Fibroblast of skin of back (primary cell): ENCODE data around the gene BMI1.
A peak's percentile ranks its signal among the peaks of the same experiment; 100 is the strongest.
"Not testable (repeated sequence)": the region's sequence is repeated elsewhere in the genome, so short reads cannot be mapped to it uniquely, and the experiment has no call there.

Experiments used
- DNase-seq: peaks from one replicate; pipeline ENCODE4 v3.0.0-alpha.2; 2013

Gene BMI1

DNA sequence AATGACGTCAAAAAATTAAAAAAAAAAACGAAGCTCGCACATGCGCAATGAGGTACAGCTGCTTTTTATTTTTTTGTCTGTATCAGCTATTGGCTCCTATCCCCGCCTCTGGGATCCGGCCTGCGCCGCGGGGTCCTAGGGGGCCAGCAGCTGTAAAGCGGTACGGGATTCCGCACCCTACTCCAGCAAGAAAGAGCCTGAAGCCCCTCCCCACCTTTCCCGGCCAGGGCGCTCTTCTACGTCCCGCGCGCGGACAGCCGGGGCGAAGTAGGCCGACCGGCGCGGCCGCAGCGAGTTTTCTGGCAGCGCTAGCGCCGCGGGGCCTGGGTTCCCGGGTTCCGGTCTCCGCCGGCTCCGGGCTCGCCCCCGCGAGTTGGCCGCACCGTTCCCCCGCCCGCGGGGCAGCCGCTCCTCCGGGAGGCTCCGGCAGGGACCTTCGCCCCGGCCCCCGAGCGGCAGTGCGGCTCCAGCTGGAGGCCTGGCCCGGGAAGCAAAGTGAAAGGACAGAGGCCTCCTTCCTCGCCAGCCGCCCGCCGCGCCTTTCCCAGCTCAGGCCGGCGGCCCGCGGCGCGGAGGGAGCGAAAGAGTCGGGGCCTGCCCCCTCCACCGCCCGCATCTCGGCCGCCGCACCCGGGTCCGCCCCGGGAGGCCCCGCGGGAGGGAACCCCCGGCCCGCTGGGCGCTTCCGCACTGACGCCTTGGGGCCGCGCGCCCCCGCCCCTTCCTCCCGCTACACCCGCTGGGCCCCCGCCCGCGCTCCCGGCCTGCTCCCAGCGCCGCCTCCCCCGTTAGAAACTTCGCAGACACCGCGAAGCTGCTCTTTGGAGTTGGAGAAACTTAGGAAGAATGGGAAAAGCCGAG lies 19.7 kb downstream of the BMI1 start:
- peak; percentile 79 for DNase-seq

DNA sequence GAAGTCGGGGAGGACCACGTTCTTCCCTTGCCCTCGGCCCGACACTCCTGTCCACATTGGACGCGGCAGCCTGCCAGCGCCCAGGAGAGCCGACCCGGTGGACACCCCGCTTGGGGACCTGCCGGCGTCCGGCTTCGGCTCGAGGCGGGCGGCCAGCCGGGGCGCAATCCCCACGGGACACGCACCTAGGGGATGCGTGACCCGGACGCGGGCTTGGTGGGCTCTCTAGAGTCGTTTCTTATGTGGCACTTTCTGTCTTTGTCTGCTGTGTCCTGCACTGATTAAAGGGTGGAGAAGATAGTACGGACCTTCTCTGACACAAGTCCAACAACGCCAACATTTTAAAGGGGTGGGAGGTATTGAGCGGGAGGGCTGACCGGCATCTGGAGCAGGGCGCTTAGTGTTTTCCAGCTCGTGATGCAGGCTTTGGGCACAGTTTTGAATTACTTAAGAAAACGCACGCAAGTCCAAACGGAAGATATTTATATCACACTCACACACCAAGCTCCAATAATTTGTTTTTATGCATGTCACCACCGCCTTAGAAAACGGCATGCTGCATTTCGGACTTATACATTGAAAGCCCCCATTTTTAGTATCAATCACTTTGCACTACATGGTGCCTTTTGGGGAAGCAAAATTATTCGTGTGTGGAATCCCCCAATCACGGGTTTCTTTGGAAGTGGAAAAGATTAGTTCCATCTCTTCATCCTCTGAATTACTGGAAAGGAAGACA lies 20.5 kb downstream of the BMI1 start:
- DNase-seq = no peak

DNA sequence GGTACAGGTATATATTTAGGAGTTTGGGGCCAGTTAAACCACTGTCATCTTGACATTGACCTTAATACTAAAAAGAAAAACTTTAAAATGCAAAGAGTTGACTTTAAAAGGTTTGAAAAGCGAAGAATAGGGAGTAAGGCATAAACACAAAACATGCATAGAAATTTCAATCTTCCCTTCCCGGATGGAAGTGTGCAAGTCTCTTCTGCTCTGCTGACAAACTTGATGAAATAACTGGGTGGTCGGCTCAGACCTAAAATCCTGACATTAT lies 21.0 kb downstream of the BMI1 start:
- no peak for DNase-seq

DNA sequence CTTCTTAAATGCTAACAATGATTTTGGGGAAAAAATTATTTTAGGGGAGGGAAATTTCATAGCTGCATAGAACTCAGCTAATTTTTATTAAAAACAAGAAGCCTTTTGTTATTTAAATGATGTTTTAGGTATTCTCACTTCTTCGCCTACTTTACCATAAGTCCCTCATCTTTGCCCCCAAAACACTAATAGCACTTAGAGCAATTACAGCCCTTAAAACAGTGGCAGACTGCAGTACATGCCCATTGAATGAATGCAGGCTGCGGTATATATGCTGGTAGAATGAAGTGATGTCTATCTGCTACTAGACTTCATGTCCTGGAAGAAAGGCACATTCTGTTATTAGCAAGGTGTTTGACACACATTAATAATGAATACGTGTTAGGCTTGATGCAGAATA lies 21.5 kb downstream of the BMI1 start:
- no peak for DNase-seq

DNA sequence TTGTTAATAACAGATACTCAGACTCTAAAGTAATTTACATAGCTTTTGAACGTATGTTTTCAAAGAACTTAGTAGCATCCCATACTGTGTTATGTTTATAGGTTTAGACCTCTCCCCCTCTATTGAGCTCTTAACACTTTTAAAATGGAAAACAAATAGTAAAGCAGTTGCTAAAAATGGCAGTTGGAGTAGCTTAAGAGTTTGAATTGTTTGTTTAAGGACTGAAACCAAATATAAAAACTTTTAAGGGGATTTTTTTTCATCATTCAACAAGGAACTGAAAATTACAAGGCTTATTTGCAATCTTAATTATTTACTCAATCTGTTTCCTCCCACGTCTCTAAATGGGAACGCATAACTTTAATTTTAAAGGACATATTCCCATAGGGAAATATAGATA lies 22.8 kb downstream of the BMI1 start:
- DNase-seq = no peak

DNA sequence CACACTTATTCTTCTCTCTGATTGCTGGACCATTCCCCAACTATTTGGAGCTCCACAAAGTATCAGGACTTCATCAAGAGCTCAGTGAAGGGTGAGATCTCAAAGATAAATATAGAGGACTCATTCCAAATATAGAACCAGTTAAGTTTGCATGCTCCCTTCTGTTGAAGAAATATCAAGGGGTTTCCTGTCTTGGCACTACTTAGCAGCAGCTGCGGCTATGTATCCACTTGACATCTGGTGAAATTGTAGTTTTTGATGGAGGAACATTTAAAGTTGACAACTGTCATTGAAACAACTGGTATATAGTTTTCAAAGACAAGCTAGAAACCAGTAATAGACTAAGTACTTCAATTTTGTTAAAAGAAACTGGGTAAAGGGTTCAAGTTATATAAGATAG lies 23.4 kb downstream of the BMI1 start:
- DNase-seq = no peak

DNA sequence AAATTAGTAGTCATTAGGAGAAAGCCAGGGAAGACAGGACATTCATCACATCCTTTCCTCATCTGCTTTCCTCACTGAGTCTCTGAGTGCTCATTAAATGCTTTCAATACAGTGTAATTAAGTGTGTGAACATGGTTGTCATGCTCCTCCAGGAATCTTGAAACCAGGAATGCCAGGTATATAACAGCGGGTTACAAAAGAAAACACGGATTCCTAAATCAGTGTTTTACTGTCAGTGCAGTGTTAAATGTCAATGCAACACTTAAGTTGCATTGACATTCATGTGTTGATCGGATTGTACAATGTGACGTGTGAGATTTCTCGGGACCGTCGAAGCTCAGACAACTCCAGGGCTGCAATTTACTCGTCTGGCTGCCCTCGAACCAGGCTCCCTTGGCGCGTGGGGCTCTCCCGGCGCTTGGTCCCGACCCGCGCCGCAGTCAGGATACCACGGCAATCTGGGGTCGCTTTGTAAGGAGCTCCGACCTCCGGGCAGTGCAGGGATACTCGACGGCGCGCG lies 23.9 kb downstream of the BMI1 start:
- no peak for DNase-seq

DNA sequence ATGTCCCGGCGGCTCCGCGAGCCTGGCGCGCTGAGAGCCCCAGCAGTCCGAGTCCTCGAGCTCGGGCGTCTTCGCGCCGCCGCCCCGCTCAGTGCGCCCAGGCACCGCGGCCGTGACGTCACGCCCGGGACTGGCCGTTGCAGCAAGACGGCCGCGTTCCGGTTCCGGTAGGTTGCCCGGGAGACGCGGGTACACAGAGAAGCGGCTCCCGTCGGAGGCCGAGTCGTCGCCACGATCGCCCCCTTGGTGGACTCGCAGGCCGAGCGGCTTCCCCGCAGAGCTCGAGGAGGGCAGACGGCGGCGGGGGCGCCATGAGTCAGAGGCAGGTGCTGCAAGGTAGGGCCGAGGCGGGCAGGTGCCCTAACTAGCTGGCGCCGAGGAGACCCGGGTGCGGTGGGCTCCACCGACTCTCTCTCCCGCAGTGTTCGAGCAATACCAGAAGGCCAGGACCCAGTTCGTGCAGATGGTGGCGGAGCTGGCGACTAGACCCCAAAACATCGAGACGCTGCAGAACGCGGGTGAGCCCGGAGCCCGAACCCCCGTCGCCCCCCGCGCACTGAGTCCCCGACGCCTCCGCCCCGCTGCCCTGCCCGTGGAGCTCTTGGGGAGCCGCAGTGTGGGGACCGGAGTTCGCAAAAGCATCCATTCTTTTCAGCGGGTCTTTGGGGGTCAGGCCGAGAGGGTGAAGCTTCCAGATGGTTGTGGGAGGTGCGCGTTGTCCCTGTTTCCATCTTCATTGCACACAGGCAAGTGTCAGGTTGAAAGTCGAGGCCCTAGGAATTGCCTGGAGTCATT lies 24.6 kb downstream of the BMI1 start, which contains the start of gene SPAG6:
Gene SPAG6 (plus strand): TSS at position 196 of the 795 bp plus-strand sequence. CDS start 116 bp downstream, at position 312.
- DNase-seq = peak; percentile 36

DNA sequence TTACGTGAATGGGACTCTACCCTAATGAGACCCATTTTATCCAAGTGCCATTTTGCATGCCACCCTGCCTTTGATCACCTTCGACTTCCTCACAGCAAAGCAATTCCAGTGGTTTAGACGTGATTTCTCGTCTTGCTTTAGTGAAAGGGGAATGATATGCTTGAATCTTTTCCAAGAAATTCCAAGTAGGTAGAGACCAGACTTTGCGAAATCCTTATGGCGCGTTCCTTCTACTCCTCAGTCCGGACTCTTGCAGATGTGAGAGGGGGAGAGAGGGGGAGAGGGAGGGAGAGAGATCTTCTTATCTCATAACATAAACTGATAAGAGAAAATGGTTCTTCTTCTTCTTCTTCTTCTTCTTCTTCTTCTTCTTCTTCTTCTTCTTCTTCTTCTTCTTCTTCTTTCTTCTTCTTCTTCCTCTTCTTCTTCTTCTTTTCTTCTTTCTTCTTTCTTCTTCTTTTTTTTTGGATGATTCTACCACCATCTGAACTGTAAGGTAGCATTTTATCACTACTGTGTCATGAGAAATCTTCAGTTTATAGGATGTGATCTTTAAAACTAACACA lies 25.3 kb downstream of the BMI1 start:
- DNase-seq = no peak

DNA sequence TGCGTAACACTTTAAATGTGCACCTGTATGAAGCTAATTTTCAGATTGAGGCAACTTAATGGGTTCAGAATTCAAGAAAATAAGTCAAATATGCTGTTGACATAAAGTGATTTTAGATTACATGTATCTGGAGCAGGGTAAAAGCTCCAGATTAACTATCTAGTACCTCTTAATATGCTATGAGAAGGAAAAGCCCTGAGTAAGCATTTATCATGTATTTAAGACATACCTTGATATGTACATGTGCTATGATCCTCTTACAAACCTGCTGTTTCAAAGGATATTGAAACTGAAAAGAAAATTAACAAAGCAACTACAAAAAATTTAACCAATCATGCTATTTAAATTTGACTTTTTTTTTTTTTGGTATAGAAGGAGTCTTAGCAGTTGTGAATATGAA lies 28.9 kb downstream of the BMI1 start:
- no peak for DNase-seq

DNA sequence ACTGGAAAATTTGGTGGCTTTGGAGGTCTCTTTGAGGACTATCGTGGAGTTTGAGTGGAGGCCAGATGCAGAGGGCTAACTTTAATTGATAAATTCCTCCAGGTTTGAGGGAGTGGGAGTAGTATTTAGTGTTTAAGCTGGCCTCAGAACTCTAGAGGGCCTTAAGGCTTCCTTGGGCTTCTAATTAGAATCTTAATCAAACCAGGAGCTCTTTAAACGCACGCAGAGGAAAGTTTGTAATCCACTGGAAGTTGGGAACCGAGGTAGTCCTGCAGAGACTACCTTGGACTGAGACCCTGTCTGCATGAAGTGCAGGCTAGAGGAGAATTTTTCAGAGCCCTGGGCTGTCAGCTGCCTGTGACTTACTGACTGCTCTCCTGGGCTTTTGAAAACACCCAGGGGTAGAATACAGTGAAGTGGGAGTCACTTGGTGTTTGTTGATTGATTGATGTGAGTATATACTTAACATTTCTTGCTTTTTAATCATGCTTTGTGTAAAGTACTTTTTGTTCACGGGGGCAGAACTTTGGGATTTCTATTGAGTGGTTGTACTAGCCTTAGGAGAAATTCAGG lies 30.3 kb downstream of the BMI1 start:
- DNase-seq = no peak

DNA sequence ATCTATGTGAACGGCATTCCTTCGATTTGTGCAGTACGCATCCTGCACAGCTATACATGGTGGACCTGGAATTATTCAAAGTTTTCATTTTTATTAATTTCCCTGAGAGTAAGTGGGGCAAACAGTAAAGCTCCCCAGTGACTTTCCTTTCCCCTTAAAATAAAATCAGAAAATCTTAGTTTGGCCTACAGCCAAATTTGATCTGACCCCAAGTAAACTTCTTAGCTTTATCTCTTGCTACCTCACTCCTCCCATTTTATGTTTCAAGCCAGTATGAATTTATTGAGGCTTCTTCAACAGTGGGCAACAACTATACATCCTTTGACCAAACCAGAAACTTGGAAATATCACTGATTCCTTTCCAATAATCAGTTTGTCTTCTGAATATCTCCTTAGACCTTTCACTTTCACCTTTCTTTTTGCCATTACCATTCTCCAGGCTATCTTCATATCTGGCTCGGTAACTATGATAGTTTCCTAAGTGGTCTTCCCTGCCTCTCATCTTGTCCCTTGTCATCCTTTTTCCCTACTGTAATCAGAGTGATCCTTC lies 35.5 kb downstream of the BMI1 start:
- DNase-seq = no peak

DNA sequence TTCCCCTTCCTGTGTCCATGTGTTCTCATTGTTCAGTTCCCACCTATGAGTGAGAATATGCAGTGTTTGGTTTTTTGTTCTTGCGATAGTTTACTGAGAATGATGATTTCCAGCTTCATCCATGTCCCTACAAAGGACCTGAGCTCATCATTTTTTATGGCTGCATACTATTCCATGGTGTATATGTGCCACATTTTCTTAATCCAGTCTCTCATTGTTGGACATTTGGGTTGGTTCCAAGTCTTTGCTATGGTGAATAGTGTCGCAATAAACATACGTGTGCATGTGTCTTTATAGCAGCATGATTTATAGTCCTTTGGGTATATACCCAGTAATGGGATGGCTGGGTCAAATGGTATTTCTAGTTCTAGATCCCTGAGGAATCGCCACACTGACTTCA lies 36.9 kb downstream of the BMI1 start:
- DNase-seq = not testable (repeated sequence)

DNA sequence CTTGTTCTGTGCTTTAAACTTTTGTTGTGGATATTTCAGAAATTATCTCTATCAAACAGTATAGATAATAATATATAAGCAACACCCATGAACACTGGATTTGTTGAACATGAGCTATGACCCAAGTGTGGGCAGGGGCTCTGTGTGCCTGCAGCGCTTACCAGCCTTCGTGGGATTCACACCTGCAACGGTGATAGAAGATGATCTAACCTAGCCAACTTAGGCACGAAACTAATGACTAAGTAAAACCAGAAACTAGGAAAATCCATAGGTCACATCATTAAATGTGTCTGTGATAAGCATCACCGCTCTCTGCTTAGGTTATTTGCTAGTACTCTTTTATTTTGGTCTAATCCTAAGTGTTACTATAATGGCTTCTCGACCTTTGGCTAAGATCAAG lies 42.4 kb downstream of the BMI1 start:
- DNase-seq = no peak

DNA sequence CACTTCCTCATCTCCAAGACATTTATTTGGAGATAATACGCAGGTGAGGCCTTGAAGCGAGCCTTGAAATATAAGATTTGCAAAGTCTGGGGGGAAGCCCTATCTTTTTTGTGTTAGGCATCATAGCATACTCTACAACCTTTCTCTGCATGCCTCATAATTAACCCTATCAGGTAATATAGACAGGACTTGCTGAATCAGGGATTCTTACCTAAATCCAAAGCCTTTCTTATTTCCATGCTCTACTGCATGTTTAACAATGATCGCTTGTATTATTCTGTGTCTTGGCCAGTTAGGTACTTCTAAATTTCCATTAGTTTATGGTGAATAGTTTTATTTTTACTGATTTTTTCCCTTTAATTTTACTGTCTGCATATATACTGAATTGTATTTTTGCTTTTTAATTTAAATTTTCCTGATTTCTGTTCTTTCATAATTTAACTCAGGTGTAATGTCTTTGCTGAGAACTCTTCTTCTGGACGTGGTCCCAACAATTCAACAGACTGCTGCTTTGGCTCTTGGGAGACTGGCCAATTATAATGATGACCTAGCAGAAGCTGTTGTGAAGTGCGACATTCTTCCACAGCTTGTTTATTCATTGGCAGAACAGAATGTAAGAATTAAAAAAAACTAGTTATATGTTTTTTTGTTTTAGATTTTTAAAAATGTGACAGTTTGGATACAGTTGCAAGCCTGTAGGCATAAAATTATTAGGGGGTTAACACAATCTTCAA lies 43.7 kb downstream of the BMI1 start:
- DNase-seq = no peak

DNA sequence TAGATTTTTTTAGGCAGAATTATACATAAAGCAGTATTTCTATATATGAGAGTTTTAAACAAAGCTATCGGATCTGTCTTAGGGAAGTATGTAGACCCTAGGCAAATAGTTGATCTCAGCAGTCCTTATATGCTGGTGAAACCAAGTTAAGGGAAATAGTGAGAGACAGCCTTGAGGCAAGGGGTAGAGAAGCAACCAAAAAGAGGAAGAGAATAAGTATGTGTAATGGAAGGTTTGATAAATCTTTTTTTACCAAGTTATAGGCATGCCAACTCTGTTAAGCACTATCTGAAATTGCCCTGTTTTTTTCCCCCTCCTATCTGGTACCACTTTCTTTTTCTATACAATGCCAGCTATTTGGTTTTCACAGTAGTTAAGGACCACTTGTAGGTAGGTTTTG lies 44.3 kb downstream of the BMI1 start:
- DNase-seq = no peak

DNA sequence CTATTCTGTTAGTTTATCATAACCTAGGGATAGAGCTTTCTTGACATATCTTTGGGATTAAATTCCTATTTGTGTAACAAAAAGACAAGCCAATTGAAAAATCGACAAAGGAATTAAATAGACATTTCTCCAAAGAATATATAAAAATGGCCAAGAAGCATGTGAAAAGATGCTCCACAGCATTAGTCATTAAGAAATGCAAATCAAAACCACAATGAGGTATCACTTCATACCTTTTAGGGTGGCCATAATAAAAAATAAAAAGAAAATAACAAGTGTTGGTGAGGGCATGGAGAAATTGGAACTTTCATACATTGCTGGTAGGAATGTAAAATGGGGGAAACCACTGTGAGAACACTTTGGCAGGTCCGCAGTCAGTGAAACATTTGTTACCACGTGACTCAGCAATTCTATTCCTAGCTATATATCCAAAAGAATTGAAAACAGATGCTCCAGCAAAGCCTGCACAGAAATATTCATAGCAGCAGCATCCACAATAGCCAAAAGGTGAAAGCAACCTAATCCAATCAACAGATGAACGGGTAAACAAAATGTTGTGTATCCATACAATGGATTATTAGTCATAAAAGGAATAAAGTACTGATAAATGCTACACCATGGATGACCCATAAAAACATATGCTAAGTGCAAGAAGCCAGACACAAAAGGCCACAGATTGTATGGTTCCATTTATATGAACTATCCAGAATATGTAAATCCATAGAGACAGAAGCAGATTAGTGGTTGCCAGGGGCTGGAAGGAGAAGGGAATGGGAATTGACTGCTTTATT lies 44.9 kb downstream of the BMI1 start:
- peak; percentile 23 for DNase-seq

DNA sequence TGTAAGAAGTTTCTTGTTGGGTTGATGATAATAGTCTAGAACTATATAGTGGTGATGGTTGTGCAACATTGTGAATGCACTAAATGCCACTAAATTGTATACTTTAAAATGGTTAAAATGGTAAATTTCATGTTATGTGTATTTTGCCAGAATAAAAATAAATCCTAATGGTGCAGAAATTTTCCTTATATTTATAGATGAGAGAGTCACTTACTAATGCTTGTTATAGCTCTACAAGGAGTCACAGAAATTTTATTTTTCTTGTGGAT lies 45.5 kb downstream of the BMI1 start:
- no peak for DNase-seq

DNA sequence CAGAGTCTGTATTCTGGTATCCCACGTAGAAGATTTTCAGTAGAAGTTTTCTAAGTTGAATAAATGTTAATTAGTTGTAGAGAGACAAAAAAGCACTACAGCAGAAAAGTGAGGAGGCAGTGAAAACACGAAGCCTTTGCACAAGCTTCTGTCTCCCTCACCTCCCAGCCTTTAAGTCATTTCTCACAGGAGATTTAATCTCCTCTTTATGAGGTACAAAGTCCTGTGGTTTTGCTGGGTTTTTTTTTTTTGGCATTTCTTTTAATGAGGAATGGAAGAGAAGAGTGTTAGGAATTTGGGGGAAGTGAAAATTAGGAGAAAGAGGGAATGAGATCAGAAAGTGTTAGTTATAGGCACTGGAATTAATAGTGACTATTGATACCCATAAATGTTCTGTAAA lies 45.9 kb downstream of the BMI1 start:
- no peak for DNase-seq

DNA sequence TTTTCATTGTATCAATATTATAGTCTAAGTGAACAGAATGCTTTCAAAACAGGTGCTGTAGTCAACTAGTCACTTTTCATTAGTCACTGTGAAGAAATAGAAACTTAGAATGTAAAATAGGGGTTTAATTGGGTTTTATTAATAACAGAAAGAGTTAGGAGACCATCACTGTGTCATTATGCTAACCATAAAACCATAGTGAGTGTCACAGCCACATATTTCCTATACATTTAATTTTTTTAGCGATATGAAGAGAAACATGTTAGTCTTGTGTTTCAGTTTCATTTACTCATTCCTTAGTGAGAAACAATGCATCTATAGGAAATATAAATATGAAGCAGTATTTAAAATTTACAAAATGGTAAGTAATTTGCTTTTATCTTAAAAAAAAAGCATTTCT lies 46.6 kb downstream of the BMI1 start:
- DNase-seq = no peak

DNA sequence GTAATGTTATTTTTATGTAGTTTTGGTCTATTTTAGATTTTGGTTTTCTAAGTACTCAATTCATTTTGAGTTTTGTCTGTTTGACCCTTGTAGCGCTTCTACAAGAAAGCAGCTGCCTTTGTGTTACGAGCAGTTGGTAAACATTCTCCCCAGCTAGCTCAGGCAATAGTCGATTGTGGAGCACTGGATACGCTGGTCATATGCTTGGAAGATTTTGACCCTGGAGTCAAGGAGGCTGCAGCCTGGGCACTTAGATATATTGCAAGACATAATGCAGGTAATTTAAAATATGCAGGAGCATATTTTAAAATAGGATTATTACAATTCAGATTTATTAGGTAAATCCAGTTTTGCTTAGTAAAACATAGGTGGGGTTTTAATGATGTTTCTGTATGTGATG lies 47.5 kb downstream of the BMI1 start:
- no peak for DNase-seq
